Suprapubic skin (tissue), 4 donors: Measurements from ENCODE around the gene DPY19L1.
"Not testable (repeated sequence)": the region's sequence is repeated elsewhere in the genome, so short reads cannot be mapped to it uniquely, and the experiment has no call there.

ENCODE experiments used
- CTCF ChIP-seq, 2 donors: fragments of 200-600 bp in 1 of 2; fragments of 450-650 bp in 1 of 2; sonication (generic) in 1 of 2; IDR thresholded peaks; one replicate each; pipeline ENCODE4 v1.5.1; 2016 to 2019; ENCODE audit warnings: antibody characterized with exemption in 2 of 2, mild to moderate bottlenecking in 1 of 2, moderate library complexity in 1 of 2
- POLR2A ChIP-seq, 2 donors: fragments of 450-650 bp; IDR thresholded peaks; one replicate each; pipeline ENCODE4 v1.6.1; 2017; ENCODE audit warnings: antibody characterized with exemption in 2 of 2, mild to moderate bottlenecking in 2 of 2, moderate library complexity in 2 of 2
- POLR2AphosphoS5 ChIP-seq, 3 donors: sonication (generic); formaldehyde crosslinking; IDR thresholded peaks; one replicate each; pipeline ENCODE4 v1.6.1; 2017; ENCODE audit warnings: antibody characterized with exemption in 3 of 3

DNA sequence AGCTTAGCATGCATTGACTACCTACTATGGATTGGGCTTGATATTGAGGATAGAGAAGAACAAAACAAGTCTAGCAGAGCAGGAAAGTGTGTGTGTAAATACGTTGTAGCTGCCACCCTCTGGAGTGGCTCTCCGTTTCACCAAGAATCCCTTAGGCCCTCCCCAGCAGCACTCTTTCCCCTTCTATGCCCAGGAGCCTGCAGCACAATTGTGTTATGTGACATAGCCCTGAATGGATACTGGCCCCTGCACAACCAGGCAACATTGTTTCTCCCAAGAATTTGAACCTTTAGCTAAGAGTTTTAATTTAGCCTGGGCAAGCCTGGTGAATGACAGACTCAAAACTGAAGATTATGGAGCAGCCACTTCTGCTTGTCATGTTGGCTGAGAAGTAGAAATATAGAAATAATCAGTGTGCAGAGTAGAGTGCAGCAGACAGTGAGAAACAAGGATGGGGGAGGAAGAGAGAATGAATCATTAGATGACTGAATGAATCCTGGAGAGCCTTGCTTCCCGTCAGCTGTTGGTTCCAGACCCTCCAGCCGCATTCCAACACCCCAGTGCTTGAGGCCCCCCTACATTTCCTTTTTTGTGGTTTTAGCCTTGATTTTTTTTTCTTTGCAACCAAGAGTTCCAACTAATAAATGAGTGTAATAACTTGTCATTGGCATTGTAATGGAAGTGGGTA is 16.3 kb upstream of the DPY19L1 start:
- not testable (repeated sequence) for TF ChIP-seq POLR2AphosphoS5, CTCF, POLR2A (IDR thresholded peaks at IDR 0.05)
